NCI-H774 (cell line): ENCODE data around the gene SLC35B2.

Experiments used
- DNase-seq: peaks from one replicate; lab custom pipeline; 2025; lab: John Stamatoyannopoulos, UW

Gene SLC35B2

DNA sequence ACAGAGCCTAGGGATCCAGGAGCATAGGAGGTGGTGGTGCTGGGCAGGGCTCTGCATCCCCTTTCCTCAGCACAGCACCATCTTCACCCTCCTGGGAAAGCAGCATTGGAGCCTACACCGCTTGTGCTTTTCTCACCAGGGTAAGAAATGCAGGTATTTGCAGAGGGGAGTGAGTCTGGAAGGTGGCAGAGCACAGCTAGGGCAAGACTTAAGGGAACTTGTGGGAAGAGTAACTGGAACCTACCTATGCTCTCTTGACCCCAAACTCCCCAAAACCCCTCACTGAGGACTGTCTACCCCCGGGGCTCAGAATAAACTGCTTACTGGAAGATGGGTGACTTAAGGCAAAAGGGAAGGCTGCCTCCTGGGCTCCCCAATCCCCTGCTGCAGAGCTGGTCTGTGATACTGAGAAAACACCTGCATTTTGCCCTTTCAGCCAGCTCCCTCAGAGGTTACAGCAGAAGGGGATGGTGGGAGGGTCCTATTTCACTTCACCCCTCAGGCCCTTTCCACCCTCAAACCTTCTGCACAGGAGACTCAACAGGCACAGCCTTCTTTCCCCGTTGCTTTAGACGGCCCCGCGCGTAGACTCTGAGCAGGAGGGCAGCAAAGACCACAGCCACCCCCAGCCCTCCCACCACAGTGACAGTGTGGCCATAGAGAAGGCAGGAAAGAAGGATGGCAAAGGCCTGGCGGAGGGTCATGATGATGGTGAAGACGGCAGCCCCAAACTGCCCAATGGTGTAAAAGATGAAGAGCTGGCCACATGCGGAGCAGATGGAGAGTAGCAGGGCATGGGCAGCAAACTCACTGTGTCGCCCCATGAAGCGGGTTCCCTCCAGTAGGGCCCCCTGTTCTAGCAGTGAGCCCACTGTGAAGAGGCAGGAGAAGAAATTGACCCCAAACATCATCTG lies 2.9 kb downstream of the SLC35B2 start:
- no peak for DNase-seq

DNA sequence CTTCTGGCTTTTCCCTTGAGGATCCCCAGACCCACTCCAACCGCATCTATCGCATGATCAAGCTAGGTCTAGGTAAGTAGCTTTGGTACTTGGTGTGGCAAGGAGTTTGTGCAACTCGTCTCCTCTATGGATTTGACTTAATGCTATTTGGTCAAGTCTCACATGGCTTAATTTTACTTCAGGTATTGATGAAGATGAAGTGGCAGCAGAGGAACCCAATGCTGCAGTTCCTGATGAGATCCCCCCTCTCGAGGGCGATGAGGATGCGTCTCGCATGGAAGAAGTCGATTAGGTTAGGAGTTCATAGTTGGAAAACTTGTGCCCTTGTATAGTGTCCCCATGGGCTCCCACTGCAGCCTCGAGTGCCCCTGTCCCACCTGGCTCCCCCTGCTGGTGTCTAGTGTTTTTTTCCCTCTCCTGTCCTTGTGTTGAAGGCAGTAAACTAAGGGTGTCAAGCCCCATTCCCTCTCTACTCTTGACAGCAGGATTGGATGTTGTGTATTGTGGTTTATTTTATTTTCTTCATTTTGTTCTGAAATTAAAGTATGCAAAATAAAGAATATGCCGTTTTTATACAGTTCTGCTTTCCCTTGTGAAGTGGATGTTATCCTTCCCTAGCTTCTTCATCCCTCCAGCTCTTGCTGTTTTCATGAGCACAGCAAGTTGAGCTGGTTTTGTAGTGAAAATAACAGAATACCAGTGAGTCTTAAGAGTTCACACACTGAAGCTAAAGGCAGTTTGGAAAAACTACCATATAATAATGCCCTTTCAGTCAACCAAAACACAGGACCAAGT lies 3.8 kb downstream of the SLC35B2 start:
- no peak for DNase-seq

DNA sequence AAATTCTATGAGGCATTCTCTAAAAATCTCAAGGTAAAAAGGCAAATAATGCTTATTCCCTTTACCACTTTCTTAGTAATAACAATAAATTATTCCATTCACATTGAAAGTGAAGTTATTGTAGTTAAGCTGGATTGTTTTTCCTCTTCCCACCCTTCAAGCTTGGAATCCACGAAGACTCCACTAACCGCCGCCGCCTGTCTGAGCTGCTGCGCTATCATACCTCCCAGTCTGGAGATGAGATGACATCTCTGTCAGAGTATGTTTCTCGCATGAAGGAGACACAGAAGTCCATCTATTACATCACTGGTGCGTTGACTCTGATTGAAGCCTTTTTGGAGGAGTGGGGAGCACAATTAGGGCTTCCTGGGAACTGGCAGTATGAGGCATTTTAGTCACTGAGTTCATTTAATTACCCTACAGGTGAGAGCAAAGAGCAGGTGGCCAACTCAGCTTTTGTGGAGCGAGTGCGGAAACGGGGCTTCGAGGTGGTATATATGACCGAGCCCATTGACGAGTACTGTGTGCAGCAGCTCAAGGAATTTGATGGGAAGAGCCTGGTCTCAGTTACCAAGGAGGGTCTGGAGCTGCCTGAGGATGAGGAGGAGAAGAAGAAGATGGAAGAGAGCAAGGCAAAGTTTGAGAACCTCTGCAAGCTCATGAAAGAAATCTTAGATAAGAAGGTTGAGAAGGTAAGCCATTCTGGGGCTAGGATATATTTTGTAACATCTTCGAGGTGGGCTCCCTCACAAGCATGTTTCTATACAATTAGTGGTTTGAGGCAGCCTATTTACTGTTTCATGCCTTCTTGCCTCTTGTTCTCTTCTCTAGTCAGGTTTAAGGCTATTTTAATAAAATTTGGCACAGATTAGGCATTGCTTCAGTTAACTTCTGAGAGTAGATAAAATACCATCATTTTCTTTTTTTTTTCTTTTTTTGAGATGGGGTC lies 5.5 kb downstream of the SLC35B2 start:
- no peak for DNase-seq

DNA sequence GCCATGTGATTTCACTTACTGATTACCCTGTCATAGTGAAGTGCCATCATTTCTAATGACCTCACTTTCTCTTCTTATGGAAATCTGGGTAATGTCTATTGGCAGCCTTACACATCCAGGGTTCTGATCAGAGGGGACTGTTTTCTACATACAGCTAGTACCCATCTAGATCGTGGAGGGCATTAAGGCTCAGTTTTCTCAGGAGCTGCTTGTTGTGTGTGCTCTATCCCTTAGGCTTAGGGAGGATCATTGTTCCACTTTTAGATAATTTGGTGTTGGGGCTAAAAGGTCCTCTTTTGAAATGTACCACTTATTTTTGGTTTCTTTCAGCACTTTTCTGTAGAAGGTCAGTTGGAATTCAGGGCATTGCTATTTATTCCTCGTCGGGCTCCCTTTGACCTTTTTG lies 6.6 kb downstream of the SLC35B2 start:
- DNase-seq: no peak

DNA sequence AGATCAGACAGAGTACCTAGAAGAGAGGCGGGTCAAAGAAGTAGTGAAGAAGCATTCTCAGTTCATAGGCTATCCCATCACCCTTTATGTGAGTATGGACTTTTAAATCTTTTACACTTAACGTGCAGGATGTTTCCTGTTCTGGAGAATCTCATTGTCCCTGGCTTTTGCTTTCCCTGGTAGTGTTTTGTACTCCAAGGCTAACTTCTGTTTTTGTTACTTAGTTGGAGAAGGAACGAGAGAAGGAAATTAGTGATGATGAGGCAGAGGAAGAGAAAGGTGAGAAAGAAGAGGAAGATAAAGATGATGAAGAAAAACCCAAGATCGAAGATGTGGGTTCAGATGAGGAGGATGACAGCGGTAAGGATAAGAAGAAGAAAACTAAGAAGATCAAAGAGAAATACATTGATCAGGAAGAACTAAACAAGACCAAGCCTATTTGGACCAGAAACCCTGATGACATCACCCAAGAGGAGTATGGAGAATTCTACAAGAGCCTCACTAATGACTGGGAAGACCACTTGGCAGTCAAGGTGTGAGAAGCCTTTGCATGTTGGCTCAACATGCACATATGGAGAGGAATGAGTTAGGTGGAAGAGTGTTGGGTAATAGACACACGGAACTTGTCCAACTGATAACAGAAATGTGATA lies 7.1 kb downstream of the SLC35B2 start:
- no peak for DNase-seq

DNA sequence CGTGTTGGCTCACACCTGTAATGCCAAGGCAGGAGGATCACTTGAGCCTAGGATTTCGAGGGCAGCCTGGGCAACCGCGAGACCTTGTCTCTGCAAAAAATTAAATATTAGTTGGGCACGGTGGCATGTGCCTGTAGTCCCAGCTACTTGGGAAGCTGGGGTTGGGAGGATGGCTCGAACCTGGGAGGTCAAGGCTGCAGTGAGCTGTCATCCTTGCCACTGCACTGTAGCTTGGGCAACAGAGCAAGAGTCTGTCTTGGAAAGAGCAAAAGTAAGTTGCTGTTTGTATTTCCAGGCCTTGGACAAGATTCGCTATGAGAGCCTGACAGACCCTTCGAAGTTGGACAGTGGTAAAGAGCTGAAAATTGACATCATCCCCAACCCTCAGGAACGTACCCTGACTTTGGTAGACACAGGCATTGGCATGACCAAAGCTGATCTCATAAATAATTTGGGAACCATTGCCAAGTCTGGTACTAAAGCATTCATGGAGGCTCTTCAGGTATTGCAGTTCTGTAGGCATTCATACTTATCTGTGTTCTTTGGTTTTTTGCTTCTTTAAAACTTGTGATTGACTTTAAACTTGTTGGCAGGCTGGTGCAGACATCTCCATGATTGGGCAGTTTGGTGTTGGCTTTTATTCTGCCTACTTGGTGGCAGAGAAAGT lies 8.1 kb downstream of the SLC35B2 start:
- no peak for DNase-seq

DNA sequence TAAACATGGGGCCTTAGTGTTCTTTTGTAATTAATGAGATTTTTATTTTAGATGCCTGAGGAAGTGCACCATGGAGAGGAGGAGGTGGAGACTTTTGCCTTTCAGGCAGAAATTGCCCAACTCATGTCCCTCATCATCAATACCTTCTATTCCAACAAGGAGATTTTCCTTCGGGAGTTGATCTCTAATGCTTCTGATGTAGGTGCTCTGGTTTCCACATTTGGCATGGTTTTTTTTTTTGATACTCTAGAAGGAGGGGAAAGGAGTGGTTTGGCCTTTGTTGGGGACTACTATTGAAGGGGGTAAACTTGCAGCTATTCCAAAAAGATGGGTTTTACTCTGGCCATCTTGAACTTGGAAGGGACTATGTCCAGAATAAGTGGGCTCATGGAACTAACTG lies 8.7 kb downstream of the SLC35B2 start:
- no peak for DNase-seq

DNA sequence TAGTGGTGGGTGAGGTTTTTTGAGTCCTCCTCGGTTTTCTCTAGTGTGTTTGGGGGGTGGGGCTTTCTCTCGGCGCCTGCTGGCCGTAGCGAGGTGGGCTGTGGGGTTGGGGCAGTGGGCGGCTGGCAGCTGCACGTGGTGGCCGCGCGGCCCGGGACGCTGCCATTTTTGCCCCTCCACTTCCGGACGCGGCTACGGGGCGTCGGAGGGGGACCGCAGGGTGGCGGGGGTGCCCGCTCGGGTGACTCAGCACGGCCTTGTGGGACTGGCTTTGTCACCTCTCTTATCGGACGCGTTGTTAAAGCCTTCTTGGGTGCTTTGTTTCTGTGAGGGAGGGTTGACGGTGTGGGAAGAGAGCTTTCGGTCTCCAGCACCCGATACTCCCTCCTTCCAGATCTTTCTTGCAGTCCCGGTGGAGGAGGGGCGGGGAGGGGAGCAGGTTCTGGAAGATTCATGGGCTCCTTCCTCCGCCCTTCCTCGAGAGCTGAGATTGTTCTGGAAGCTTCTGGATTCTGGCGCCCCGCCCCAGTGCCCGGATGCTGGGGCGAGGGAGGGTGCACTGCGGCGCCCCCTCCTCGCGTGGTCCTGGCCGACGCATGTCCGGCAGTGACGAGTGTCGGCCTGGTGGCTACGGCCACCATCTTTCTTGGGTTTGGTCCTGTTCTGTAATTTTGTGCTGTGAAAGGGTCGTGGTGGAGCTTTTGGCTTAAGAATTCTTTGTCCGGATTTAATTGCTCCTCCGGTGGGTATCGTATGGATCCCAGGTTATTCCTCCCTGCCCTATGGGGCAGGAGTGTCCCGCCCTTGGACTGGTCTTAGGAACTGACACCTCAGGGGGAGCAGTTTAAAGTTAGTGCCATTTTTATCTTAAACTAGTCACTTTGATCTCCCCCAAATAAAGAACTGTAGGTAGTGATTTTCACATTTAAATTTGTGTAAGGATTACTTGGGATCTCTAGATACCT lies 9.7 kb downstream of the SLC35B2 start:
- DNase-seq: peak; percentile 35

DNA sequence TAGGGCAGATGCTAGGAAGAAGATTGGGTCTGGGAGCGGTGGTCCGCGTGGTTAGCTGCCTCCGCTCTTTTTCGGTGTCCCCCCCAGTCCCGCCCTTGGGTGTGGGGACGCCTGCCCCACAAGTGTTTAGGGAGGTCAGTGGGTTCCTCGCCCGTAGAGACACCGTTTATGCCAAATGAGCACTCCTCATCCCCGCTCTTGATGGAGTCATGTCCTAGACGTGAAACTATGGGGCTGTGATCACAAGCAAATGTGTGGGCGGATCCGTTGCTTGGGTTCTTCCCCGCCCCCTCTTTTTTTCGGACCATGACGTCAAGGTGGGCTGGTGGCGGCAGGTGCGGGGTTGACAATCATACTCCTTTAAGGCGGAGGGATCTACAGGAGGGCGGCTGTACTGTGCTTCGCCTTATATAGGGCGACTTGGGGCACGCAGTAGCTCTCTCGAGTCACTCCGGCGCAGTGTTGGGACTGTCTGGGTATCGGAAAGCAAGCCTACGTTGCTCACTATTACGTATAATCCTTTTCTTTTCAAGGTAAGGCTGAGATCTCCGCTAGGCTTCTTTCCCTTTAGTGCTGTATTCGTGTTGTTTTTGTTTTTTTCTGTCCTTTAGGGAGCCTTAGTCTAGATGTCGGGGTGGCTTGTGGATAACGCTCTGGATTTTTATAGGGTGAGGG lies 10.5 kb downstream of the SLC35B2 start, which contains the start of gene HSP90AB1:
HSP90AB1 (plus strand) TSS at position 439 of the 675 bp plus-strand sequence. CDS start 1,529 bp downstream, outside the sequence.
- DNase-seq: peak; percentile 97

DNA sequence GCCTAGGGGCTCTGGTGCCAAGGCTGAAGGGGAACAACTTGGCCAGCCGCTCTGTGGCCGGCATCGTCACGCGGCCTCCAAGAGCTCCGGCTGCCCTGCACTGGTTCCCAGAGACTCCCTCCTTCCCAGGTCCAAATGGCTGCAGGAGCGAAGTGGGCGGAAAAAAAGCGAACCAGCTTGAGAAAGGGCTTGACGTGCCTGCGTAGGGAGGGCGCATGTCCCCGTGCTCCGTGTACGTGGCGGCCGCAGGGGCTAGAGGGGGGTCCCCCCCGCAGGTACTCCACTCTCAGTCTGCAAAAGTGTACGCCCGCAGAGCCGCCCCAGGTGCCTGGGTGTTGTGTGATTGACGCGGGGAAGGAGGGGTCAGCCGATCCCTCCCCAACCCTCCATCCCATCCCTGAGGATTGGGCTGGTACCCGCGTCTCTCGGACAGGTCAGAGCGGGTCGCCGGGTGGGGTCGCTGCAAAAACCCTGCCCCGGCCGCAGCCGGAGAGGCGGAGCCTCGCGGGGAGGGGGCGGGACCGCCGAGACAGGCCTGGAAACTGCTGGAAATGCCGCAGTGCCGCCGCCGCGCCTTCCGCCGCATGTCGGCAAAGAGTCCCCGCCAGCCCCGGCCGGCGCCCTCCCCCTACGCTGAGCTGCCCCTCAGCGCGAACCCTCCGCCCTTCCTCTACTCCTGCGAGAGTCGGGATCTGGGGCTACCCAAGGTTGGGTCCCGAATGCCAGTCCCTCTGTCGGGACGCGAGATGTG lies 11.2 kb downstream of the SLC35B2 start:
- peak; percentile 94 for DNase-seq

DNA sequence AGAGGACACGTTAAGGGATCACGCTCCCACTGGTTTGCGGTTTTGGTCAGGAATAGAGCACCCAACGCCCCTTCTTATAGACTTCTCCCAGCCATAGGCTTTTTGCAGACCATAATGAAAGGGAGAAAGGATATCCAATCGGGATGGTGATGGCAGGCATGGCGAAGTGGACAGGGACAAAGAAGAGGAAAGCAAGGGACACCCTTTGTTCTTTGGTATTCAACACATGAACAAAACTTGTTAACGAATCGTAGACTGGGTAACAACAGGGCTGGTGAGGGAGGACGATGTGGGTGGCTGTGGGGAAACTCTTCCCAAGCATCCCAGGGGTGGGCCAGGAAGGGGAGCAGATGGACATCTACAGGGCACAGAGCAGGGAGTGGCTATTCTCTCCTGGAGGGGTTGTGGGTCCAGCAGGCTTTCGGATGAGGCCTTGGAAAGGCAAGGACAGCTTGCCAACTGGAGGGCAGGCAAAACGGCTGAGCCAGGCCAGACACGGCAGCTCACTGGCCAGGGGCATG lies 11.9 kb downstream of the SLC35B2 start:
- no peak for DNase-seq

DNA sequence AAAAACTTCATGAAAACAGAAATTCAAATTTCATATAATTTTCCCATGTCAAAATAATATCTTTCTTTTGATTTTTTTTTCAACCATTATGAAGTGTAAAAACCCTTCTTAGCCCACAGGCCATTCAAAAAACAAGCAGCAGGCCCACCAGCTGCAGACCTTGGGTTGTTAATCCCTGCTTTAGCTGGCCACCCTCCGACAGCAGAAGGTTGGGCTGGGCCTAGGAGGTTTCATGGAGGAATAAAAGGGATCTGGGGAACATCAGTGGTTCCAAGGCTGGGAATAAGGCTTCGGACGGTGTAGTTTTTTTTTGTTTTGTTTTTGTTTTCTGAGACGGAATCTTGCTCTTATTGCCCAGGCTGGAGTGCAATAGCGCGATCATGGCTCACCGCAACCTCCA lies 14.0 kb downstream of the SLC35B2 start:
- DNase-seq: no peak

DNA sequence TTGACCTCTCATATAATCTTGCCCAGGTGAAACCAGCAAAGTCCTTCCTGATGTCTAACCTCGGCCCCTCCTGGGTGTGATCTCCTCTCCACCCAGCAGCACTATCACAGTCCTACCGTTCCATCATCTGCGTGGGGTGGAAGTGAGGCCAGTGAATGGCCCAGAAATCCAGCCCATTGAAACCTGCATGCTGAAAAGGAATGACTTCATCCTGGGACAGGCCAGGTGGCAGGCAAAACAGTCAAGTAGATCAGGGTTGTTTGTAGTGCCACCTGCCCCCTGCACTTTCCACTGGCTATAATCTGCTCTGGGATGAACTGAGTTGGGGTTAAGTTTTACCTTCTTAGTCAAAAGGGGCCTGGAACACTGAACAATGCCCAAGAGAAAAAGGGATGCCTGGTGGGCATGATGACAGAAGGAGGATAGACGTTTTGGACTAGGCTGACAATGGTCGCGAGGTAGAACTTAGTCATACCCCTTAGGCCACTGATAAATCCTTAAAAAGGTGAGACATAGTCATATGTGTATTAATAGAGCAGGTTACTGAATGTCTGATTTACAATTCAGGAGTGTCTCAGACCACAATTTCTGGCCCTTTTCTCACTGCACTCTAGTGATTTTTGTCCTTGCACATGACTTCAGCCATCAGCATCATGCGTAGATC lies 18.5 kb downstream of the SLC35B2 start:
- no peak for DNase-seq

DNA sequence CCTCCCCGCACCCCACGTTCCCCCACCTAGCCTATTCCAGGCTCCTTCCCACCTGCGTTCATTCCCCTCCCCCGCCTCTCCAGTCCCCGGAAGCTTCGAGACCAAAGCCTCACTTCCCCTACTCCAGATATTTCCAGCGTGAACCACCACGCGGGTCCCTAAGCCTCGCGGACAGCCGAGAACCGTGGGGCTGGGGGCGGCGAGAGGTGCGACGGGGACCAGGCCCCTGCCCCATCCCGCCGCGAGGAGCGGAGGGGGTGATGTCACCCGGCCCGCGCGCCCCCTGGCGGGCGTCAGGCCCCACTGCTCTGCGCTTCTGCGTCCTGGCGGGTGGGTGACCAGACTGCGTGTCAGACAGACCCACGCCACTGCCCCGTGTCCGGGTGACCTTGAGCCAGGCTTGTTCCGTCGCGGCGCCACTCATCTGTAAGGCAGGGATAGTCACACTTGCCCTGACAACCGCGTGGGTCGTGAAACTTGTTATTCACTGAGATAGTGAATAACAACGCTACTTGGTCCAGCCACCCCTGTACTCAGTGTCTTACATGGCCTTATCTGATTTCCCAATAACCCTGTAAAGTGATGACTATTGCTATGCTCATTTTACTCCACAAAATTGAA lies 19.4 kb downstream of the SLC35B2 start:
- peak; percentile 40 for DNase-seq

DNA sequence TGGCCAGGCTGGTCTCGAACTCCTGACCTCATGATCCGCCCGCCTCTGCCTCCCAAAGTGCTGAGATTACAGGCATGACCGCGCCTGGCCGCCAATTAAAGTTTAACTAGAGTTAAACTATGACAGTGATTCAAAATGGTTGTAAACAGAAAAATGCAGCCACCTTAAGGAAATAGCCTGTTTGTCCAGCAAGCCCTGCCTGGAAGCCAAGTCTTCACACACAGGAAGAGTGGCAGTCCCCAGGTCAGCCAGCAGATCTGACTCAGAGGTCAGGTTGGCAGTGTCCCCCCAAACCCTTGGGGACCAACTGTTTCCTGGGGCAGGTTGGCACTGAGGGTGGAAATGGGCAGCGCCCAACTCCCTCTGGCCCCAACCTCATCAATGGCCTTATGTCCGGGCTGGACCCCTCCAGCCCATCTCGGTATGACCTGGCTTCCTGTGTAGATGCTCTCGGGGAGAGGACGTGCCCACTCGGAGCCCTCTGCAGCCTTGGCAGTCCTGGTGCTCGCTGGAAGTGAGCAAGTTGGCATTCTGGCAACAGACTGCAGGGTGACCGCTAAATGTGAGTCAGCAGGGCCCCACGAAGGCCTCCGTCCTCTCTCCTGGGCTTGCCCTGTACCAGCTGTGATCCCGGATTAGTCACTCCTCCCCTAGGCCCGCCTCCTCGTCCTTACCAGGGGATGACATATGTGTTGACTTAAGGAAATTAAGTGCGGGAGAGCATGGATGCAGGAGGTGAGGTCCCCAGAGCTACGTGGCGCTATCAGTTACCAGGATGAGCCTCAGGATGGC lies 20.1 kb downstream of the SLC35B2 start:
- peak; percentile 88 for DNase-seq

DNA sequence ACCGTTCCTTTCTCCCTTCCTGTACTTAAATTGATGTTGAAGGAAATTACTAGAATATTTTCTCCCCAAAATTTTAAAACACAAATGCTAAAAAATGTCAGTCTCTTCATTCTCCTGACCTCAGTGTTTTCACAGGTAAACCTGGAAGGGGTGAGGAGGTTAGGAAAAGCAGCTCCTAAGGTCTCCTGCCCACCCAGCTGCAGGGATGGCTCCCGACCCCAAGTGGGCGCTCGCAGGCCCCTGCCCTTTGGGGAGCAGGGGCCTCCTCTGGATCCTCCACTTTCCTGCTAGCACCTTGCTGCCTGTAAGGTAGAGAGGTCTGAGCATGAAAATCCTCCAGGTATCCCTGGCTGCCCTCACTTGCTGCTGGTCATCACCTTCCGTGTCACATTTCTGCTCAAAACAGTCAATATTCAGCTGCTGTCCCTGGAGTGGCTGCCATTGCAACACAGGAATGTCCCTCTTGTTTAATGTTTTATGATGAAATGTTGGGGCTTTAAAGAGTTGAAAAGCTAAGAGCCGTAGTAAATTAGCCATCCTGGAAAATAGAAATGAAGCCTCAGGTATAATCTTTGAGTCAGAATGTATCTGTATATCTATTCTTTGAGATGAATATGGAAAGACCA lies 21.3 kb downstream of the SLC35B2 start:
- no peak for DNase-seq
